HUDEP-2 (cell line): ENCODE measurements around the gene ADGRA3.

Source experiments
- DNase-seq, 76 experiments: peaks; one replicate each; lab custom pipeline; 2025; ENCODE audit not compliant: unreplicated experiment in 76 of 76; lab: John Stamatoyannopoulos, UW

The ADGRA3 gene

GRCh38 chr4:22515888-22516541 lies at the start of gene ADGRA3:
Gene ADGRA3 (minus strand): TSS chr4:22516066. CDS start chr4:22515784, 282 bp downstream.
- peak in 5 of 76 experiments; percentile 1 to 37 (median 9) for DNase-seq

- DNase-seq: no peak
These were observed 40.6 kb upstream of the ADGRA3 start for GRCh38 chr4:22556495-22556894.

- no peak for DNase-seq
These were observed 38.8 kb upstream of the ADGRA3 start for GRCh38 chr4:22554670-22555069.

GRCh38 chr4:22553560-22553959 lies 37.7 kb upstream of the ADGRA3 start:
- no peak for DNase-seq

GRCh38 chr4:22552812-22553211 lies 36.9 kb upstream of the ADGRA3 start:
- no peak for DNase-seq

GRCh38 chr4:22551550-22551949 lies 35.7 kb upstream of the ADGRA3 start:
- no peak for DNase-seq

- DNase-seq: no peak
These were observed 30.4 kb upstream of the ADGRA3 start for GRCh38 chr4:22546299-22546698.

GRCh38 chr4:22539251-22539650 lies 23.4 kb upstream of the ADGRA3 start:
- no peak for DNase-seq

- DNase-seq: no peak
These were observed 22.0 kb upstream of the ADGRA3 start for GRCh38 chr4:22537864-22538263.

- DNase-seq: no peak
These were observed 18.5 kb upstream of the ADGRA3 start for GRCh38 chr4:22534374-22534773.

- no peak for DNase-seq
These were observed 17.0 kb upstream of the ADGRA3 start for GRCh38 chr4:22532896-22533295.

- no peak for DNase-seq
These were observed 16.3 kb upstream of the ADGRA3 start for GRCh38 chr4:22532117-22532516.

- DNase-seq: no peak
These were observed 15.6 kb upstream of the ADGRA3 start for GRCh38 chr4:22531311-22532019.

- no peak for DNase-seq
These were observed 9.0 kb upstream of the ADGRA3 start for GRCh38 chr4:22524895-22525294.

GRCh38 chr4:22522706-22523501 lies 7.0 kb upstream of the ADGRA3 start:
- no peak for DNase-seq

- no peak for DNase-seq
These were observed 6.3 kb upstream of the ADGRA3 start for GRCh38 chr4:22522206-22522605.

GRCh38 chr4:22521240-22521639 lies 5.4 kb upstream of the ADGRA3 start:
- DNase-seq: no peak

- DNase-seq: peak in 21 of 76 experiments; percentile 1 to 58 (median 28)
These were observed 550 bp downstream of the ADGRA3 start for GRCh38 chr4:22515145-22515887.

GRCh38 chr4:22514481-22514880 lies 1.4 kb downstream of the ADGRA3 start:
- no peak for DNase-seq

- no peak for DNase-seq
These were observed 1.9 kb downstream of the ADGRA3 start for GRCh38 chr4:22514001-22514400.

- DNase-seq: no peak
These were observed 3.6 kb downstream of the ADGRA3 start for GRCh38 chr4:22512306-22512705.
